LoVo (cell line): ENCODE data around the gene MCRS1.
"Not testable (repeated sequence)": the region's sequence is repeated elsewhere in the genome, so short reads cannot be mapped to it uniquely, and the experiment has no call there.

ENCODE experiments used
- DNase-seq: peaks from one replicate; pipeline ENCODE4 v3.0.0-alpha.2; 2016; ENCODE audit warnings: low spot score

The MCRS1 gene

DNA sequence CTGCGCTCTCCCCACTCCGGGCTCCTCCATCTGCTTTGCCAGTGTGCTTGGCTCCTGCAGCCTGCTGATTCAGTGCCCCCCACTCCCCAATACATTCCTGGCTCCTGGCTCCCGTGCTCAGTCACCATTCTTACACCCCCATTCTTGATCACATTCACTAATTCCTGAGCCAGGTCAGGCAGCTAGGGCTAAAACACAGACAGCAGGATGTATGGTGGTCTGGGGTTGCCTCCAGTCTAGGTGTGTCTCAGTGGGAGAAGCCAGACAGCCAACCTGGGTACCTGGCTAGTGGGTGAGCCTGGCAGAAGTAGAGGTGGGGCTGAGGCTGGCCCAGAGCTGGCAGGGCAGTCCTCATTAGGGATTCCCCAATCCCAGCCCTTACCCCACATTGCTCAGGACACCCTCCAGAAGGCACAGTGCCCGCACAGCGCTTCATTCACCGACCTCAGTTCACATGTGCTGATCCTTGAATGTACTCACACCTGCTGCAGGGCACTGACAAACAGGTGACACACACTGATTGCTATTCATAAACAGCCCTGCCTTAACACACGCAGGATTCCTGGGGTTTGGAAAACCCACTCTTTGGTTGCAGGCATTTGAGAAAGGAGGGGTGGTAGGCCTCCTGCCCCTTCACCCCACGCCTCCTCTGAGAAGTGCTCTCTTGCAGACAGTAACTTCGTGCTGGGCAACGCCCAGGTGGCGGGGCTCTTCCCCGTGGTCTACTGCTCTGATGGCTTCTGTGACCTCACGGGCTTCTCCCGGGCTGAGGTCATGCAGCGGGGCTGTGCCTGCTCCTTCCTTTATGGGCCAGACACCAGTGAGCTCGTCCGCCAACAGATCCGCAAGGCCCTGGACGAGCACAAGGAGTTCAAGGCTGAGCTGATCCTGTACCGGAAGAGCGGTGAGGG lies 27.5 kb downstream of the MCRS1 start:
- no peak for DNase-seq

DNA sequence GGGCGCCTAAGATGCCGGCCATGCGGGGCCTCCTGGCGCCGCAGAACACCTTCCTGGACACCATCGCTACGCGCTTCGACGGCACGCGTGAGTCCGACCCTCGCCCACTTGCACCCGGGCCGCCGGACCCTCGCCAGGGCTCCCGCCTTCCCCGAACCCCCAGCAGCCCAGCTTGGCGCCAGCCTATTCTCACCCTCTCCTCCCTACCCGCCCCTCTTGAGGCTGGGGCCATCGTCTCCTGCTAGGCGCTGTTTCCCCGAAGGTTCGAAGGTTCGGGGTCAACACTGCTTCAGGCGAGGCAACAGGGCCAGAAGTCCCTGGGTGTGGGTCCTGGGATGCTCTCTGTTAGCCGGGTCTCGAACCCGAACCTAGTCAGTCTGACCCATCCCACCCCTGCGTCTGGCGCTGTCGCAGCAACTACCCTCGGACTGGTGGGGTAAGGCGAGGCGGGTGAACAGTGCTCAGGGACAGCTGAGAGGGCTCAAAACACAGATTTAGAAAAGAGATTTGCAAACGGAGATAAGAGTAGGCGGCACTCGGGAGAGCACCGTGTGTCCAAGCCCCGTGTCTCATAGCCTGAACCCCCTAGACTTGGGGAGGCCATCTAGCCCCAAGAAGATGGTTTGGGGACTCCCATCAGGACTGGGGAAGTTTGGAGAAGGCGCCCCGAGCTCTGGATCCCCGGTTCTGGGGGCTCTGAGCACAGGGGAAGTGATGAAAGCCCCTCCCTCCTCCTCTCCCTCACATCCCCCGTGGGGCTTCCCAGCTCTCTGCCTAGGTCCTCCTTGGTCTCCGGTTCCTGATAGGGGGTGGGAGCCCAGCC lies 28.3 kb downstream of the MCRS1 start:
- DNase-seq, result no peak

DNA sequence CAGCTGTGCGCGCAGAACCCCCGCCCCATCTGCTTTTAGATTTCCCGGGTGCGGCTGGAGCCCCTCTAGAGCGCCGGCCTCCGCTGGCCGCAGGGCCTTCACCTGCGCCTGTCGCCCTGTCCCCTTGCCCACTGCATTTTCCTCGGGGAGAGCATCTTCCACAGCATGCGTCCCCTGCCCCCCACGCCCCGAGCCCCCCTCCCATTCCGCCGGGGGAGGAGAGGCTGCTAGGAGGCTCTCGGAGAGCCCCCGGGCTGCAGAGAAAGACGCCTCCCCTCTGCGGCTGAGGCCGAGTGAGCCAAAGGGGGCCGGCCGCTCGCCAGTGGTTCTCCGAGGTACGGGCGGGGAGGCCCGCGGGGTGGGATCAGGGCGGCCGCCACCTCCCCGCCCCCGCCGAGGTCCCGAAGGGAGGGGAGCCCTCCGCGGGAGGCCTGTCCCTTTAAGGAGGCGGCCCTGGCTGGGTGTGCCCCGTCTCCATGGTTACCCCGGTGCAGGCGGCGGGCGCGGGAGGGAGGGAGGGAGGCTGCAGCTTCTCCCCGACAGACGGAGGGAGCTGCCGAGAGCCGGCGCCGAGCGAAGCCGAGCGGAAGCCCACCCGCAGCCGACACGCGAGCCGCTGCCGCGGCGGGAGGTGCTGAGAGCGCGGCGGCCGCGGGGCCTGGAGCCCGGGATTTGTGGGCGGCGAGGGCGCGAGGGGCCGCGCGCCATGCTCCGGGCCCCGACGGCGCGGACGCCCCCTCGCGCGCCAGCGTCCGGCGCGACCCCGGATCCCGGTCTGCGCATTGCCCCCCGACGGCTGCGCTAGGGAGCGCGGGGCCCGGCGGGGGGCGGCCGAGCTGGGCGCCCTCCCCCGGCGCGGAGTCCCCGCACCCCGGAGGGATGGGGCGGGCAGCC lies 29.2 kb downstream of the MCRS1 start, which contains the start of gene KCNH3:
TSS of gene KCNH3 (plus strand) at position 521 of the 894 bp plus-strand sequence. CDS start 387 bp downstream, outside the sequence.
- DNase-seq, result peak; percentile 80

DNA sequence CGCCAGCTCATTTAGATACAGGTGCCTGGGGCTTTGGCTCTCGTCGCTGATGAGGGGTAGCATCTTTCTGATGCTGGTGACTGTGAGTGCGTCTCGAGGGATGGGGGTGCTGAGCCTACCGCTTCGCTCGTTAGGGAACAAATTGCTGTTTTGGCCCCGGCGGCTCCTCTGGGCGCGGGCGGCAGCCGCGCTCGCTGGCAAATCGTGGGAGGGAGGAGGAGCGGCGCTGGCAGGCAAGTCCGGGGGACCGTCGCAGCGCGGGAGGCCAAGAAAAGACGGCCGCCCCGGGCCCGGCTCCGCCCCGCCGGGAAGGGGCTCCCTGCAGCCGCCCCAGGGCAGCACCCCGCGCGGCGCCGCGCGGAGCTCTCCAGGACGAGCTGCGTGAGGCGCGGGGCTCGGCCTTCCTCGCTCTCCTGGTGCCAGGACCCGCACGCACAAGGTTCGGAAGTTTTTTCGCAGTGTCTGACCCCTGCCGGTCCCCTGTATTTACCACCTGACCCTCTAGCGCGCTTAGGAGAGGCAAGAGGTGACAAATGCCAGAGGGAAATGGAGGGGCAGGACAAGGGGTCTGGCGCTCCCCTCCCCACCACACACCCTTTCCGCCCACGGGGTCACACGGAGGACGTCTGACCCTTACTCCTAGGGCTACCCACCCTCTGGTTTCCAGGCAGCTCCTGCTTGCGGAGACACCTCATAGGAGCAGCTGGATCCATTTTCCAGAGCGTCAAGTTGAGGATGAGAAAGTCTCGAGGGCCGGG lies 30.0 kb downstream of the MCRS1 start:
- DNase-seq, result no peak

DNA sequence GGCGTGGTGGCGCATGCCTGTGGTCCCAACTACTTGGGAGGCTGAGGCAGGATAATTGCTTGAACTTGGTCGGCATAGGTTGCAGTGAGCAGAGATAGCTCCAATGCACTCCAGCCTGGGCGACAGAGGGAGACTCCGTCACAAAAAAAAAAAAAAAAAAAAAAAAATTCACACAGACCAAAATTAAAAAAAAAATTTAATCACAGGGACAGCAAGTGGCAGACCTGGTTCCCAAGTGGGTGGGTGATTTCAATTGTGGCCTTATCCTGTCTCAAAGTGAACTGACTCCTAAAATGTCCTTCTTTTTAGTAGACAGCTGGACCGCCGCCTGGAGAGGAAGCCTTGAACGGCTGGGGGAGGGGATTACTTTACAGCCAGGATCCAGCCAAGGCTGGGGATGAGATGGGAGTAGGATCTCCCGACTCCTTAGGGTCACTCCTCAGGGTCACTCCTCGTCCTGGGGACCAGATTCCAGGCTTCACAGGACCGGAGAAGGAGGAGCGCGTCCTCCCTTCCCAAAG lies 30.7 kb downstream of the MCRS1 start:
- DNase-seq, result no peak

DNA sequence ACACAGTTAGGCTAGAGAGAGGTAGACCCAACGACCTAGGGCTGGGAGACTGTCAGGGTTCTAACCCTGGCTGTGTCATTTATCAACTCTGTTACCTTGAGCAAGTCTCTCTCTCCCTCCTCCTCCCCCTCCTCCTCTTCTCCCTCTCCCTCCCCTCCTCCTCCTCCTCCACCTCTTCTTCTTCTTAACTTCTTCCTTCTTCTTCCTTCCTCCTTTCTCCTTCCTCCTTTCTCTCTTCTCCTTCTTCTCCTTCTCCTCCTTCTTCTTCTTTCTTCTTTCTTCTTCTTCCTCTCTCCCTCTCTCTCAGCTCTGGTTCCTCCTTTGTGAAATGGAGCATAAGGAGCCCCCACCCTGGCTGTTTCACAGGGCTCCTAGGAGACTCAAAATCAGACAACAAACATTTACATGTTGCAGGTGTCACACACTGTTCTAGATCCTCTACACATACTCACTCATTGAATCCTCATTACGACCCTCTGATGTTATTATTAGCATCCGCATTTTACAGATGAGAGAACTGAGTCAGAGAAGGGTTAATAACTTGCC lies 31.3 kb downstream of the MCRS1 start:
- DNase-seq, result no peak

DNA sequence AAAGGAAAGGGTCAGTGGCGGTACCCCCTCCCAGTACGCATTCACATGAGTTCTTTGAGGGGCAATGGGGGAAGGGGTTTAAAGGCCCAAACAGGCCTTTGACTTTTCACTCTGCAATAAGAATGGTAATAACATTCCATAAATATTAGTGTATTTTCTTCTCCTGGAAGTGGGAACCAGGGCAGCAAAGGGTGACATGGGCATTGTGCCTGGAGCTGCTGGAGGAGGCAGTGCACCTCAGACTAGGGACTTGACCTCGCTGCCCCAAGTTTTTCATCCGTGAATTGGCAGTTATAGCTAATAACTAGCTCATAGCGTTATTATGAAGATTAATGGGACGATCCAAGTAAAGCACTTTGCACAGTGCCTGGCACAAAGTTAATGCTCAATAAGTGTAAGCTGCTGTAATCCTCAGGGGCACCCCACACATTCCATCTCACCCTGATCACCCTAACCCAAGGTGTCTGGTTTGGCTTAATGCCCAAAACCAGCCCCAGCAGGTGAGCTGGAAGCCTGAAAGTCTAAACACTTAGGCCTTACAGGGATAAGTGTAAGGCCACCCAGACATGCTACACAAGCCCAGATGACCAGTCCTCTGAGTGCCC lies 31.9 kb downstream of the MCRS1 start:
- no peak for DNase-seq

DNA sequence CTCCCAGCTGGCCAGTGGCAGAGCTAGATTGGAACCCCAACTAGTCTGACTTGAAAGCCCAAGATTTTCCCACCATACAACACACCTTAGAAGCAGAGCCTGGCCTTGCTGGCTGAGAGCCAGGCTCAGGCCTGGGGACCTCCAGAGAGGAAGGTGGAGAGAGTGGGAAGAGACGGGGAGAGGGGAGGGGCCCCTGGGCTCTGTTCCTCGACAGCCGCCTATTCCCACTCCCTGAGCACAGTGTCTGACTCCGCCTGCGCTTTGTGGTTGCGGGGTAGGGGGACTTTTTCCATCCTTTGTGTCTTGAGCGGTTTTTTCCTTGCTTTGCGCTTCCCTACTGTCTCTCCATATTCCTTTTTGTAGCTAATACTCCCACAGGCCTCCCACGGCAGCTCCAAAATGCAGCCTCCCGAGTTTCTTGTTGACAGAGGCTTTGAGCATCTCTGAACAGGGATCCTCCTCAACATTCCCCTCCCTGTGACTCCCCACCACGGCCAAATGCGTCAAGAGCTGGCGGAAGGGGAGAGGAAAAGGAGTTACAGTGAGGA lies 33.1 kb downstream of the MCRS1 start:
- DNase-seq, result no peak

DNA sequence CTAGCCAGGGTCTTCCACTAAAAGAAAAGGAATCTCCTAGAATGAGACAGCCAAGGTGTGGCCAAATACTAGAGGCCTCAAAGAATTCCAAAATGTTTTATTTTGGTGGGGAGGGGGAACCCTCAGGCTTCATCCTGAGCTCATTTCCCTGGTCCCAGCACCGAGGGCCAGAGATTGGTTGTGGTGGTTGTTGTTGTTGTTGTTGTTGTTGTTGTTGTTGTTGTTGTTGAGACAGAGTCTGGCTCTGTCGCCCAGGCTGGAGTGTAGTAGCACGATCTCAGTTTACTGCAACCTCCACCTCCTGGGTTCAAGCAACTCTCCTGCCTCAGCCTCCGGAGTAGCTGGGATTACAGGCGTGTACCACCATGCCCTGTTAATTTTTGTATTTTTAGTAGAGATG lies 33.8 kb downstream of the MCRS1 start:
- DNase-seq, result not testable (repeated sequence)

DNA sequence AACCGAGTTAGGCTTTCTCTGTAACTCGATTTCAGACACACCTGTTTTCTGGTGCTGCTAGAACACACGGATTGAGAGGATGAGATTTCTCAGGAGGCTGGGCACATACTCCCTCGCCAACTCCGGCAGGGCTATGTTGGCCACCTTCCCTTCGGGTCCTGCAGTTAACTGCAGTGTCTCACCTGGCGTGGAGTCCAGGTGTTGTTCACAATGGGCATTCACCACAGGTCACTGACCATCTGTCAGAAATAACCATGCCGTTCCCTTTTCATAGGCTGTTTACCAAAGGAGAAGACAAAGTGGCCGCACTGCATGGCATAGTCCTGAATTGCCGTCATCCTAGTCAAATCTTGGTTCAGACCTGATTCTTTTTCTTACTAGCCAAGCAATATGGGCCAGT lies 34.6 kb downstream of the MCRS1 start:
- no peak for DNase-seq

DNA sequence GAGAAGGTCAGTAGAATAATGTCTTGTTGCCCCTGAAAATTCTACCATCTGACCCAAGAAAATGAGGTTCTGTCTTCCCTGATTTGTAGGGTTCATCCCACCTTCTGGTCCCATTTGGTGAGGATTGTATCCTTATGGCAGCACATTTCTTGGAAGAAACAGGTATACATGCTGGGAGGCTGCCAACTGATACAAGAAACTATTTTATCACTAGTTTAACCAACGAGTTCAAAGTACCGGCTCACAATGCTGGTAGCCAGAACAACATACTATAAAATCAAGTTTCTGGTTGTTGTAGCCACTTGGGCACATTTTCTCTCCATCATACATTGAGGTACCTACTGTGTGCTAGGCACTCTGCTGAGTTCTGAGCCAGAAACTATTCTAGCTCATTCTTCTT lies 36.2 kb downstream of the MCRS1 start:
- DNase-seq, result no peak

DNA sequence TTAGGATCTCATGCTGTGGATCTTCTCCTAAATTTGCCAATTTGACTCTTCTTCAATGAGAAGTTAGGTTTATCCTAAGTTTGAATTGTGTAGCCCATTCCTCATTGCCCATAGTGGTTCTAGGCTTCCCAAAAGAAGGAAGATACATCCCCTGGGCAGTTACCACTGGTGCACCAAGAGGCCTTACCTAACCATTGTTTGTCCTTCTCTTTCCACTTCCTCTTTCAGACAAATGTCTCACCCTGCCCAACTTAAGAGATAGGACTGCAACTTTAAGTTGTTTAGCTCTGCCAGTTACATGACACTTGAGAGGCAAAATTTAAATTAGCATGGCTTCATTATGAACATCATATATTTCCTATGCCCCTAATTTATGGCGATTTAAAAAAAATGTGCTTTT lies 38.5 kb downstream of the MCRS1 start:
- DNase-seq, result no peak

DNA sequence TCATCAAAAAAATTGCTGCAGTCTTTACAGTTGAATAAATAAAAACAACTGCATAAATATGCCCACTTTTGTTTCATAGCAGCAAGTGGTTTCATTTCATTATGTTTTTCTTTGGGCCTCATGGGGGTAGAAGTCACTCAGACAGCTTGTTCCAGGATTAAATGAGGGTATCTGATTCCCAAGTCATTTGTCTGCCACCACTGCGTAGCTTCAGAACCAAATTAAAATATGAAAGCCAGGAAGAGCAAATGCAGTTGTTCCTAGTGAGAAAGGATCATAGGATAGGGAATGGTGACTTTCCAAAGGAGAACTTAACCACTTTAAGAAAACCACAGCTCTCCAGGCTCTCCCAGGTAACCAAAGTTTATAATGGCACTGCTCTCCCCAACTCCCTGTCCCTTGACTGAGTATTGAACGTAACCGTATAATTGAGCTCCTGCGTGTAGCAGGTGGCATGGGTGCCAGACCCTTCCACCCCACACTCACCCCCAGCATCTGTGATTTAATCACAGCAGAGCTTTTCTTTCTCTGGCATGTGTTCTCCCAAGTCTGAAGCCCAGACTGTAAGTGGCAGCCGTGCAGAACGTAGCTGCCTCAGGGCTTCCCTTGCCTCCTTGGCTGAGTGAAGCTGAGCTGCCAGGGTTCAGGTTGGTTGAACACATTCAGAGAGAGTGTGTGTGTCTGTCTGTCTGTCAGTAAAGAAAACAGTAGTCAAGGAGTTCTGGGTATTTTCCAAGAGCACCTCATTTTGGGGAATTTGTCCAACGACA lies 40.4 kb downstream of the MCRS1 start:
- no peak for DNase-seq

DNA sequence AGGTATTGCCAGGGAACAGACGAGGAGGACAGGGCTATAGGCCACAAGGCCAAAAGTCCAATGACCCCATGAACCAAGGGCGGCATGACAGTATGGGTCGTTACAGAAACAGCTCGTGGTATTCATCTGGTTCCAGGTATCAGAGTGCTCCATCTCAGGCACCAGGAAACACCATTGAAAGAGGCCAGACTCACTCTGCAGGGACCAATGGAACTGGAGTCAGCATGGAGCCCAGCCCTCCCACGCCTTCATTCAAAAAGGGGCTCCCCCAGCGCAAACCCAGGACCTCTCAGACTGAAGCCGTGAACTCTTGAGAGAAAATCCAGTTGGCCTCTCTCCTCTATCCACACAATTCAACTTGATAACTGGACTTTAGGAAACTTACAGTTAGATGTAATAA lies 42.0 kb downstream of the MCRS1 start:
- DNase-seq, result no peak

DNA sequence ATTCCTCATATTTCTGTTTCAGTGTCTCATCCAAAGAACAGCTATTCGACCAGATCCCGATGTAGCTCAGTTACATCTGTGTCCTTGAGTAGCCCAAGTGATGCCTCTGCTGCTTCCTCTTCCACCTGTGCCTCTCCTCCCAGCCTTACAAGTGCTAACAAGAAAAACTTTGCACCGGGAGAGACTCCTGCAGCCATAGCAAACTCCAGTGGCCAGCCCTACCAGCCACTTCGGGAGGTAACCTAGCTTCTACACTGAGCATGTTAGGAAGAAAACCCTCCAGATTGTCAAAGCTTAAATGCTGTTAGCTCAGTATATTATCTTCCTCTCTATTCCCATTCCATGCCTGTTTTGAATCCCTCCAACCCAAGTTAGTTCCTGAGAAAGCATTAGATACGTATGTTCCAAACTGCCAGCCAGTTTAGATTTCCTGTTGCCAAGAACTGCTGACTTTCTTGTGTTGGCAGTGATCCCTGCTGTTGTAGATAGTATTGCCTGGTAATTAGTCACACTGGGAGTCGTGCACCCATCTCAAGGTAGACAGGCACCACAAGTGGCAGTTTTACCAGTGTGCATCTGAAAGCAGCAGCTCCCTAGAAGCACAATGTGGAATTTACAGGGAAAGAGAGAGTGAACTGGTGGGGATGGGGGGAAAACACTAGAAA lies 43.1 kb downstream of the MCRS1 start:
- DNase-seq, result no peak

DNA sequence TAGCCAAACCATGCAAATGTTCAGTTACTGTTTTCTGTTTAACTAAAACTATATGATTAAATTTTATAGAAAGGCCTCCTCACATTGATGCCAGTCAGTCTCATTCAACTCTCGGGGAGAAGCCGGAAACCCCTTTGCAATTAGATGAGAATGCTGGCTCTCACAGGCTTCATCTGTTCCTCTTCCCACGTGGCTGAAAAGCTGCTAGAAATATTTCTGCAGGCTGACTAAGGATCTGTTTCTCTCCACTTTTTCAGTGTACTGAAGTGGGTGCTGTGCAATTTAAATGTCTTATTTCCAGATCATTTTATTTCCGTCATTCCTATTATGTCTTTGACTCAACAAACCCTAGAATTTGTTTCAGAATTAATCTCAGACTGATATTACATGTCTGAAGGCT lies 46.6 kb downstream of the MCRS1 start:
- no peak for DNase-seq

DNA sequence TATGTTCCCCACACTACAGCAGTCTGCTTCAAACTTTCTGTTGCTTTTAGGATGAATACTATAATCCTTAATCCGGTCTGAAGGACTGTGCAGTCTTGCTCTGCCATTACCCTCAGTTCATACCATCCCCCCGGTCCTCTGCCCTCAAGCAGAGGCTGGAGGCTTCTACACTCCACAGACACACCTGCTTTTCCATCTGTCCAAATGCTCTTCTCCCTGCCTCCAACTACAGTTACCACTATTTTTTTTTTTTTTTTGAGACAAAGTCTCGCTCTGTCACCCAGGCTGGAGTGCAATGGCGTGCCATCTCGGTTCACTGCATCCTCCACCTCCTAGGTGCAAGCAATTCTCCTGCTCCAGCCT lies 48.4 kb downstream of the MCRS1 start:
- no peak for DNase-seq

DNA sequence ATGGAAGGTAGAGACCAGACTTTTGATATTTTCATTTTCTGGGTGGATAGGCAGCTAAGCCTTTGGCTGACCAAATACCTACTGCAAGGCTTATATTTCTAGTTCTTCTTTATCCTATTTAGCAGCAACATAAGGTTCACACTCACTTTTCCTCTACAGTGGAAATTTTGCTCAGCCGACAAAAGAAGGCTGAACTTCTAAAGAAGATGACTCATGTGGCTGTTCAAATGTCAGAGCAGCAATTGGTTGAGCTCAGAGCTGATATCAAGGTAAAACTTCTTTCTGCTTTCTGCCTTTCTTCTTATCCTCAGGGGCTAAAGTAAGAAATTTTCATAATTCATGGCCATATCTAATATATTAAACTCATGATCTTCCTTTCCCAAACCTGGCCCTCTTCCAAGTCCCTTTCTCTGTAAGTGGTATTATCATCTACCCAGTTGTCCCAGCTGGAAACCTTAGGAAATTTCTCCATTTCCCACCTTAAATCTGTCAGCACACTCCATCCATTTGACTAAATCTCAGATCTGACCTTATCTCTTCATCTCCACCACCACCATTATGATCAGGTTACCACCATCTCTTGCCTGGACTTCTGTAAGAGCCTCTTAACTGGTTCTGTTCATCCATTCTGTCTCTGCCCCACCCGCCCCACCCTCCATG lies 48.9 kb downstream of the MCRS1 start:
- DNase-seq, result no peak
